Heart left ventricle (tissue), 16 donors: ENCODE measurements around the gene INSIG1. TPM values are rescaled to one million over a fixed set of nuclear protein-coding genes. Genes with fewer than 3 reads are reported as not detected.

Experiments
- ATAC-seq, 4 donors: fragments of 200-7000 bp; cut with Tn5 transposase; one replicate each; pipeline ENCODE4 v1.9.1; 2020 to 2022; ENCODE audit warnings: moderate library complexity in 4 of 4, mild to moderate bottlenecking in 3 of 4, moderate number of reproducible peaks in 1 of 4
- DNase-seq, 5 donors: peaks; one replicate each; pipeline ENCODE4 v3.0.0-alpha.2; 2020
- H3K27ac ChIP-seq, 12 donors: fragments of 200-600 bp; sonication (generic) in 4 of 12; one replicate each; pipeline versions ENCODE4 v1.5.0 to v1.8.0; 2016 to 2022; ENCODE audit warnings: mild to moderate bottlenecking in 2 of 12
- H3K27me3 ChIP-seq, 9 donors: fragments of 200-600 bp; sonication (generic) in 2 of 9; one replicate each; pipeline versions ENCODE4 v1.5.1 to v1.8.0; 2016 to 2022; ENCODE audit warnings: mild to moderate bottlenecking in 3 of 9
- H3K36me3 ChIP-seq, 9 donors: fragments of 200-600 bp; sonication (generic) in 2 of 9; one replicate each; pipeline versions ENCODE4 v1.5.0 to v1.8.0; 2018 to 2022; ENCODE audit warnings: mild to moderate bottlenecking in 2 of 9
- H3K4me1 ChIP-seq, 12 donors: fragments of 200-600 bp; sonication (generic) in 4 of 12; one replicate each; pipeline versions ENCODE4 v1.5.0 to v1.8.0; 2016 to 2022; ENCODE audit warnings: mild to moderate bottlenecking in 3 of 12
- H3K4me3 ChIP-seq, 12 donors: fragments of 200-600 bp; sonication (generic) in 4 of 12; one replicate each; pipeline versions ENCODE4 v1.5.0 to v1.8.0; 2017 to 2022; ENCODE audit warnings: mild to moderate bottlenecking in 9 of 12, moderate library complexity in 4 of 12
- H3K9me3 ChIP-seq, 12 donors: fragments of 200-600 bp; sonication (generic) in 4 of 12; one replicate each; pipeline versions ENCODE4 v1.5.0 to v1.8.0; 2016 to 2022; ENCODE audit warnings: mild to moderate bottlenecking in 1 of 12
- POLR2A ChIP-seq, 2 donors: fragments of 450-650 bp; IDR thresholded peaks; one replicate each; pipeline ENCODE4 v1.6.1; 2017; ENCODE audit warnings: antibody characterized with exemption in 2 of 2, mild to moderate bottlenecking in 2 of 2, moderate library complexity in 2 of 2
- whole genome bisulfite sequencing, 4 donors: extraction: QIAGEN DNeasy Blood & Tissue Kit in 2 of 4; methylation state at CpG; one replicate each; pipeline versions ENCODE4 v1.1.5 to v1.1.7; 2013 to 2018; 5-methylcytosine and 5-hydroxymethylcytosine counted together
- intact Hi-C, 10 donors: fragments of 100-400 bp; cut with DNase I; formaldehyde crosslinking; loops; one replicate each; pipeline versions ENCODE4 v1.11.1 to v1.14.2; 2022
- polyA plus RNA-seq, 2 donors: library from polyadenylated mRNA; stranded (reverse); fragments of 200-250 nt; gene quantifications; one replicate each; pipeline ENCODE4 v1.2.3, GENCODE V29; 2013
- total RNA-seq, 9 donors: library from RNA; depleted of rRNA in 2 of 9; stranded (reverse); fragments of >200 nt in 2 of 9; fragmentation: NEBNext Ultra II Directional in 3 of 9; extraction: Animal tissue kit (Norgen Biotek cat#: 25700) in 3 of 9; gene quantifications; one replicate each; pipeline versions ENCODE4 v1.1.0 to v1.2.4, GENCODE V29; 2016 to 2023
- TF ChIP-seq, protein P1 (sequence below), 12 donors: fragments of 200-600 bp; sonication (generic) in 4 of 12; IDR thresholded peaks; one replicate each; pipeline versions ENCODE4 v1.5.0 to v1.8.0; 2018 to 2022; ENCODE audit warnings: antibody characterized with exemption in 12 of 12, mild to moderate bottlenecking in 5 of 12
- donor health status: ischemic (EF 13 %, LVEDD 7.1; RV severe dilation, severe dysfunction).
- donor health status: healthy with polysubstance abuse.
- donor health status: DM: no; HTN: yes; CAD: no.
- donor health status: DM: no; HTN: no; CAD: no.
- donor health status: ischemic (EF 25% LVEDD 6.9; RV normal size, moderate dysfunction).
- donor health status: ischemic (EF 25% LVEDD 5.7; RV mildly dilated, moderate dysfunction).
- donor health status: healthy.
- donor health status: DM: yes; HTN: yes; CAD: no.
- donor health status: ischemic (EF 35%, LVEDD 5.7; RV mildly dilated, moderate dysfunction).
- donor health status: nonischemic (EF 11% LVEDD 7.7; RV severe dilation, severe dysfunction).
- donor health status: DM: yes; HTN: yes; CAD: no.
- donor health status: PGD.
- donor health status: ischemic (EF 29% LVEDD 5.4; RV normal size, mild dysfunction).
- donor health status: nonischemic (EF 23%, LVEDD 6.1; RV moderate dilation, normal function).

The INSIG1 gene
- total and polyA plus RNA-seq, 11 donors: 5.2 to 24.5 (median 13.3) TPM

DNA sequence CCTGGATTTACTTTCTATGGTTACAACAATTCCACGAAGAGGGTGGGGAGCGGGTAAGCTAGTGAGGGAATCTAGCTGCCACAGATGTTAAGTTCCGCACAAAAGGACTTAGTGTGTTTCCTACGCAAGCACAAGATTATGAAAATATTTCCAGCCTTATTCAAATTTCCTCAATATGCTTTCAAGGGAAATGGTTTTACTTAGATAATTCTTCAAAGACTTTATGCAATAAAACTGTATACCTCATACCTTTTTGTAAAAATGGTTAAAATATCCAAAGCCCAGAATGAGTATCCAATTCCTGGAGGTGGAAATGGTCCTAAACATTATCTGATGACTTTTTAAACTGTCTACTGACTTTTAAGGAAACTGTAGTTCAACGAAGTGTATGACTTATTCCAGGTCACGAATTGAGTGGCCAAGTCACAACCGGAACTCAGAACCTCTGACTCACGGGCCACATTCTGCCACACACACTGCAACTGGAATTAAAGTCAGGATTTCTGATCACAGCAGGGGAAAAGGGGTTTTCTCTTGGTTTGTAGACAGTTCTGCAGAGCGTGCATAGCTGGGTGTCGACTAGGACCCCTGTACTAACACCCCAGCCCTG, 20.2 kb upstream of the INSIG1 start:
- Histone ChIP-seq H3K27ac (no peak overlapping the region), H3K9me3 (no peaks in the 10 kb centered on the region), H3K4me1 (peaks cover 0 to 20% (median 0%) of the 10 kb centered on the region in 12 donors), H3K27me3 (peaks cover 0 to 22% (median 5%) of the 10 kb centered on the region in 9 donors), H3K4me3 (no peak overlapping the region), H3K36me3 (no peaks in the 10 kb centered on the region)
- TF ChIP-seq, protein P1, sequence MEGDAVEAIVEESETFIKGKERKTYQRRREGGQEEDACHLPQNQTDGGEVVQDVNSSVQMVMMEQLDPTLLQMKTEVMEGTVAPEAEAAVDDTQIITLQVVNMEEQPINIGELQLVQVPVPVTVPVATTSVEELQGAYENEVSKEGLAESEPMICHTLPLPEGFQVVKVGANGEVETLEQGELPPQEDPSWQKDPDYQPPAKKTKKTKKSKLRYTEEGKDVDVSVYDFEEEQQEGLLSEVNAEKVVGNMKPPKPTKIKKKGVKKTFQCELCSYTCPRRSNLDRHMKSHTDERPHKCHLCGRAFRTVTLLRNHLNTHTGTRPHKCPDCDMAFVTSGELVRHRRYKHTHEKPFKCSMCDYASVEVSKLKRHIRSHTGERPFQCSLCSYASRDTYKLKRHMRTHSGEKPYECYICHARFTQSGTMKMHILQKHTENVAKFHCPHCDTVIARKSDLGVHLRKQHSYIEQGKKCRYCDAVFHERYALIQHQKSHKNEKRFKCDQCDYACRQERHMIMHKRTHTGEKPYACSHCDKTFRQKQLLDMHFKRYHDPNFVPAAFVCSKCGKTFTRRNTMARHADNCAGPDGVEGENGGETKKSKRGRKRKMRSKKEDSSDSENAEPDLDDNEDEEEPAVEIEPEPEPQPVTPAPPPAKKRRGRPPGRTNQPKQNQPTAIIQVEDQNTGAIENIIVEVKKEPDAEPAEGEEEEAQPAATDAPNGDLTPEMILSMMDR (IDR thresholded peaks at IDR 0.05): no peak
- no peak for TF ChIP-seq POLR2A (IDR thresholded peaks at IDR 0.05)
- 81 to 86% (median 84%) methylated on average over 10 of the region's 10 CpGs for WGBS, 4 donors
- ATAC-seq: no peak
- intact Hi-C loops: no loop called here
- no peak for DNase-seq

DNA sequence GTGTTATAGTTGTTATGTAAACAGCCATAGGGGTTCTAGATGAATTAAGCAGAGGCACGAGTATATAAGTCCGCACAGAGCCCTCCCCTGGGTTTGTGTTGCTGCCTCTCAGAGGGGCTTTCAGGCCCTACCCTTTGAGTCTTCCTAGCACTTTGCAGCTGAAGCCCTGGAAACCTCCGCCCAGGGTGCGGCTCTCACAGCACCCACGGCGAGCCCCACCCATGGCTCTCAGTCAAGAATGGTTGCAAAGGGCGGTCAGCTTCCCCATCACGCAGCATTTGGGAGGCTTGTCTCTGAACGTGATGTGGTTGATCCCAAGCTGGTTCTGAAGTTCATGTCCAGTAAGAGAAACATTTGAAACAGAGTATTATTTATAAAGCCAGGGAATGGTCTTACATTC, 18.8 kb upstream of the INSIG1 start:
- WGBS, 4 donors: 70 to 82% (median 74%) methylated on average over 9 of the region's 9 CpGs
- no peak for TF ChIP-seq POLR2A (IDR thresholded peaks at IDR 0.05)
- TF ChIP-seq, protein P1 (IDR thresholded peaks at IDR 0.05): no peak
- peaks cover 0 to 25% (median 0%) of the 10 kb centered on the region in 12 donors for H3K4me1 ChIP-seq
- H3K27me3 ChIP-seq: peaks cover 0 to 22% (median 5%) of the 10 kb centered on the region in 9 donors
- H3K36me3 ChIP-seq: no peaks in the 10 kb centered on the region
- no peaks in the 10 kb centered on the region for H3K9me3 ChIP-seq
- intact Hi-C loops: no loop called here
- ATAC-seq (no peak), DNase-seq (no peak)
- no peak overlapping the region for H3K4me3 ChIP-seq
- no peak overlapping the region for H3K27ac ChIP-seq

DNA sequence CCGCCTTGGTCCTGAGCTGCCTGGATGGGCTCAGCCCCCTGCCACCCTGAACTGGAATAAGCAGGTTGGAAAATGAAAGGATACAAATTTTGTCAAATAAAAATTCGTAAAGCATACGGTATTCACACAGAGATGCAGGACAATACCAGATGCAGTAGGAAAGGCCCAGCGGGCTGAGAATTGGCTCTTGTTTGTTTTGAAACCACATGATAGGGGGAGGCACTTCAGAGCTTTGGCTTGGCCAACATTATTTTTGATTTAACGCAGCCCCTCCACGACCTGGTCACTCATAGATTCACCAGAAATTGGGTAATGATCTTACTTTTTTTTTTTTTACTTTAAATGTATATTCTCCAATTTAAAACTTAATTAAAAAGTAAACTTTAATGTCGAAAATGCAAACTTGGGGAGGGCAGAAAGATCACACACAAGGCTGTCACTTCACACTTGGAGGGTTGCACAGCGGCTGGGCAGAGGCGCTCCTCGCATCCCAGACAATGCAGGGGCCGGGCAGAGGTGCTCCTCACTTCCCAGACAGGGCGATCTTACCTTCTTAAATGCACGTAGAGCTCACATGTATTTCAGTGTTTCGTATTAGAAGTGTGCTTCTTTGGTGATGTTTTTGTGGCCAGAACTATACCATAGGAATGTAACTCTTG, 17.8 kb upstream of the INSIG1 start:
- DNase-seq: no peak
- no peaks in the 10 kb centered on the region for H3K36me3 ChIP-seq
- ATAC-seq: no peak
- intact Hi-C loops: no loop called here
- H3K9me3 ChIP-seq: no peaks in the 10 kb centered on the region
- H3K27ac ChIP-seq: no peak overlapping the region
- WGBS, 4 donors: 83 to 92% (median 91%) methylated on average over 14 of the region's 14 CpGs
- TF ChIP-seq, protein P1 (IDR thresholded peaks at IDR 0.05): no peak
- no peak for TF ChIP-seq POLR2A (IDR thresholded peaks at IDR 0.05)
- peaks cover 0 to 25% (median 0%) of the 10 kb centered on the region in 12 donors for H3K4me1 ChIP-seq
- H3K4me3 ChIP-seq: no peak overlapping the region
- peaks cover 0 to 22% (median 5%) of the 10 kb centered on the region in 9 donors for H3K27me3 ChIP-seq
